HL-60 (cell line): ENCODE data around the gene KCNT2.

Source experiments
- POLR2AphosphoS5 ChIP-seq: IDR thresholded peaks from 2 replicates; pipeline ENCODE4 v1.6.1; 2012; ENCODE audit warnings: low read depth
- SPI1 ChIP-seq: IDR thresholded peaks from 2 replicates; pipeline ENCODE4 v1.6.1; 2012; ENCODE audit warnings: low read depth, mild to moderate bottlenecking, borderline replicate concordance
- TF ChIP-seq, protein P1 (sequence below): IDR thresholded peaks from one replicate; pipeline ENCODE4 v1.5.1; 2011; ENCODE audit warnings: low read length, control low read depth, inconsistent platforms; ENCODE audit not compliant: insufficient read depth
- TF ChIP-seq, protein P2 (sequence below): IDR thresholded peaks from 2 replicates; pipeline ENCODE4 v1.6.1; 2012; ENCODE audit warnings: low read depth; ENCODE audit not compliant: insufficient replicate concordance

DNA sequence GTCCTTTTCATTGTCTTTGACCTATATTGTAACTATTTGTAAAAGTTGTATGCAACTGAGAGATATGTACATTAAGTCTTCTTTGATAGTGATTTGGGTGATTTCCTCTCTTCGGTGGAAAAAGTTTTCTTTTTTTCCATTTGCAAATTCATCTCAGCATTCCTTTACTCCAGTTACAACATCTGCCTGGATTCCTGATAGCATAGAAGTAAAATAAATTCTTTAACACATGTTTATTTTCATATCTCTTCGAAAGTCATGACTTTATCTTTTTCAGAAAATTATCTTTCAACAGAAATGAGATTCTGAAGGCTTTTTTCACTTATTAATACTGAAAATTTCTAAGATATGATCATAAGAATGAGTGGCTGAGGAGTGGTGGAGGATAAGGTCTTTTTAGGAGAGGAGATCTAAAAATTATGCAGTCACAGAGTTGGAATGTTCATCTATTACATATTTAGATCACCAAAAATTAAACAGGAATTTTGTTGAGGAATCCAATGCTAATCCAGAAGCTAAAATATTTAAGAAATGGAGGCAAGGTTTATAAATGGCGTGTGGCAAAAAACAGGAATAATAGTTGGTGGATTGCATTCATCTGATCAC is 400.5 kb downstream of the KCNT2 start:
- TF ChIP-seq, protein P1, sequence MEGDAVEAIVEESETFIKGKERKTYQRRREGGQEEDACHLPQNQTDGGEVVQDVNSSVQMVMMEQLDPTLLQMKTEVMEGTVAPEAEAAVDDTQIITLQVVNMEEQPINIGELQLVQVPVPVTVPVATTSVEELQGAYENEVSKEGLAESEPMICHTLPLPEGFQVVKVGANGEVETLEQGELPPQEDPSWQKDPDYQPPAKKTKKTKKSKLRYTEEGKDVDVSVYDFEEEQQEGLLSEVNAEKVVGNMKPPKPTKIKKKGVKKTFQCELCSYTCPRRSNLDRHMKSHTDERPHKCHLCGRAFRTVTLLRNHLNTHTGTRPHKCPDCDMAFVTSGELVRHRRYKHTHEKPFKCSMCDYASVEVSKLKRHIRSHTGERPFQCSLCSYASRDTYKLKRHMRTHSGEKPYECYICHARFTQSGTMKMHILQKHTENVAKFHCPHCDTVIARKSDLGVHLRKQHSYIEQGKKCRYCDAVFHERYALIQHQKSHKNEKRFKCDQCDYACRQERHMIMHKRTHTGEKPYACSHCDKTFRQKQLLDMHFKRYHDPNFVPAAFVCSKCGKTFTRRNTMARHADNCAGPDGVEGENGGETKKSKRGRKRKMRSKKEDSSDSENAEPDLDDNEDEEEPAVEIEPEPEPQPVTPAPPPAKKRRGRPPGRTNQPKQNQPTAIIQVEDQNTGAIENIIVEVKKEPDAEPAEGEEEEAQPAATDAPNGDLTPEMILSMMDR: no peak
- TF ChIP-seq SPI1: no peak
- TF ChIP-seq POLR2AphosphoS5: no peak
- TF ChIP-seq, protein P2, sequence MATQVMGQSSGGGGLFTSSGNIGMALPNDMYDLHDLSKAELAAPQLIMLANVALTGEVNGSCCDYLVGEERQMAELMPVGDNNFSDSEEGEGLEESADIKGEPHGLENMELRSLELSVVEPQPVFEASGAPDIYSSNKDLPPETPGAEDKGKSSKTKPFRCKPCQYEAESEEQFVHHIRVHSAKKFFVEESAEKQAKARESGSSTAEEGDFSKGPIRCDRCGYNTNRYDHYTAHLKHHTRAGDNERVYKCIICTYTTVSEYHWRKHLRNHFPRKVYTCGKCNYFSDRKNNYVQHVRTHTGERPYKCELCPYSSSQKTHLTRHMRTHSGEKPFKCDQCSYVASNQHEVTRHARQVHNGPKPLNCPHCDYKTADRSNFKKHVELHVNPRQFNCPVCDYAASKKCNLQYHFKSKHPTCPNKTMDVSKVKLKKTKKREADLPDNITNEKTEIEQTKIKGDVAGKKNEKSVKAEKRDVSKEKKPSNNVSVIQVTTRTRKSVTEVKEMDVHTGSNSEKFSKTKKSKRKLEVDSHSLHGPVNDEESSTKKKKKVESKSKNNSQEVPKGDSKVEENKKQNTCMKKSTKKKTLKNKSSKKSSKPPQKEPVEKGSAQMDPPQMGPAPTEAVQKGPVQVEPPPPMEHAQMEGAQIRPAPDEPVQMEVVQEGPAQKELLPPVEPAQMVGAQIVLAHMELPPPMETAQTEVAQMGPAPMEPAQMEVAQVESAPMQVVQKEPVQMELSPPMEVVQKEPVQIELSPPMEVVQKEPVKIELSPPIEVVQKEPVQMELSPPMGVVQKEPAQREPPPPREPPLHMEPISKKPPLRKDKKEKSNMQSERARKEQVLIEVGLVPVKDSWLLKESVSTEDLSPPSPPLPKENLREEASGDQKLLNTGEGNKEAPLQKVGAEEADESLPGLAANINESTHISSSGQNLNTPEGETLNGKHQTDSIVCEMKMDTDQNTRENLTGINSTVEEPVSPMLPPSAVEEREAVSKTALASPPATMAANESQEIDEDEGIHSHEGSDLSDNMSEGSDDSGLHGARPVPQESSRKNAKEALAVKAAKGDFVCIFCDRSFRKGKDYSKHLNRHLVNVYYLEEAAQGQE: no peak
